Mesangial cell (primary cell): ENCODE measurements around the gene SCAPER. TPM values are rescaled to one million over a fixed set of nuclear protein-coding genes. Genes with fewer than 3 reads are reported as not detected.

Experiments used
- total RNA-seq: library from RNA; depleted of rRNA; stranded (reverse); fragments of >200 nt; gene quantifications from 2 replicates; pipeline ENCODE4 v1.2.3, GENCODE V29; 2015

SCAPER gene, protein sequence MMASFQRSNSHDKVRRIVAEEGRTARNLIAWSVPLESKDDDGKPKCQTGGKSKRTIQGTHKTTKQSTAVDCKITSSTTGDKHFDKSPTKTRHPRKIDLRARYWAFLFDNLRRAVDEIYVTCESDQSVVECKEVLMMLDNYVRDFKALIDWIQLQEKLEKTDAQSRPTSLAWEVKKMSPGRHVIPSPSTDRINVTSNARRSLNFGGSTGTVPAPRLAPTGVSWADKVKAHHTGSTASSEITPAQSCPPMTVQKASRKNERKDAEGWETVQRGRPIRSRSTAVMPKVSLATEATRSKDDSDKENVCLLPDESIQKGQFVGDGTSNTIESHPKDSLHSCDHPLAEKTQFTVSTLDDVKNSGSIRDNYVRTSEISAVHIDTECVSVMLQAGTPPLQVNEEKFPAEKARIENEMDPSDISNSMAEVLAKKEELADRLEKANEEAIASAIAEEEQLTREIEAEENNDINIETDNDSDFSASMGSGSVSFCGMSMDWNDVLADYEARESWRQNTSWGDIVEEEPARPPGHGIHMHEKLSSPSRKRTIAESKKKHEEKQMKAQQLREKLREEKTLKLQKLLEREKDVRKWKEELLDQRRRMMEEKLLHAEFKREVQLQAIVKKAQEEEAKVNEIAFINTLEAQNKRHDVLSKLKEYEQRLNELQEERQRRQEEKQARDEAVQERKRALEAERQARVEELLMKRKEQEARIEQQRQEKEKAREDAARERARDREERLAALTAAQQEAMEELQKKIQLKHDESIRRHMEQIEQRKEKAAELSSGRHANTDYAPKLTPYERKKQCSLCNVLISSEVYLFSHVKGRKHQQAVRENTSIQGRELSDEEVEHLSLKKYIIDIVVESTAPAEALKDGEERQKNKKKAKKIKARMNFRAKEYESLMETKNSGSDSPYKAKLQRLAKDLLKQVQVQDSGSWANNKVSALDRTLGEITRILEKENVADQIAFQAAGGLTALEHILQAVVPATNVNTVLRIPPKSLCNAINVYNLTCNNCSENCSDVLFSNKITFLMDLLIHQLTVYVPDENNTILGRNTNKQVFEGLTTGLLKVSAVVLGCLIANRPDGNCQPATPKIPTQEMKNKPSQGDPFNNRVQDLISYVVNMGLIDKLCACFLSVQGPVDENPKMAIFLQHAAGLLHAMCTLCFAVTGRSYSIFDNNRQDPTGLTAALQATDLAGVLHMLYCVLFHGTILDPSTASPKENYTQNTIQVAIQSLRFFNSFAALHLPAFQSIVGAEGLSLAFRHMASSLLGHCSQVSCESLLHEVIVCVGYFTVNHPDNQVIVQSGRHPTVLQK (N-terminal part only)
- 5.7 and 6.3 TPM in 2 replicates for total RNA-seq

DNA sequence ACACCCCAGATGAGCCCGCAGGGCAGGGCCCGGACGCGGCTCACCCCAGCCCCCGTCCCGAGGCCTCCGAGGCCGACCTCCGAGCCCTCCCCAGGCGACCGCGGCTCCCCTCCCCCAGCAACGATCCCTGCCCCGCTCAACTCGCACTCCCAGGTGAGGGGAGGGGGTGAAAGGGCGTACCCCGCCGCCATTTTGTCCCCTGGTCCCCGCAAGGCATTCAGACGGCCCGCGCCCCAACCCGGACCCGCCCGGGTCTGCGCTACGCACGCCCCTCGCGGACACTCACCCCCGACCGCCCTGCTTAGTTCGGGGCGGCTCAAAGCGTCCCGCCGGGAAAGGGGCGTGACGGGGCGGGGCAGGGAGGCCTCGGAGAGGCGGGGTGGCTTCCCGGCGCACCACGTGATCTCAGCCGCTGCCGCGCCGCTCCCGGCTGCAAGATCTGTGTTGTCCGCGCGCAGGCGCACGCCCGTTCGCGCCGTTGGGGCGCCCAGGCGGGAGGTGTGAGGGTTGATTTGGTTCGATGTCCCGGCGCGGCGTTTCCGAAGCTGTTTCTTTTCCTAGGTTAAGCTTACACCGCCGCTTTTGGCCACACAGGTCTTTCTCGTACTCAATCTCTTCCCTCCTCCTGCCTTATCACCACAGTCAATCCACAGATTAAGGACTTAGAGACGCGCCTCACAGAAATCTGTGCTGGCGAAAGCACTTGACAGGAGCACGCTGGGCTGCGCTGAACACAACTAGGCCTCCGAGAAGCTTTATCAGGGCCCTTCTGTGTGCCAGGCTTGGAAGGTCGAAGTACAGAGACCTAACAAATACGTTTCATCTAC lies at the start of gene SCAPER:
SCAPER (minus strand) TSS at position 328 of the 827 bp plus-strand sequence. CDS start 21,523 bp downstream, outside the sequence.

GRCh38 chr15:76931397-76932134 lies 26.4 kb upstream of the SCAPER start, which contains the start of gene RCN2:
Gene RCN2, plus strand, starts transcription at chr15:76931749. Its CDS starts 93 bp downstream, at chr15:76931842.

DNA sequence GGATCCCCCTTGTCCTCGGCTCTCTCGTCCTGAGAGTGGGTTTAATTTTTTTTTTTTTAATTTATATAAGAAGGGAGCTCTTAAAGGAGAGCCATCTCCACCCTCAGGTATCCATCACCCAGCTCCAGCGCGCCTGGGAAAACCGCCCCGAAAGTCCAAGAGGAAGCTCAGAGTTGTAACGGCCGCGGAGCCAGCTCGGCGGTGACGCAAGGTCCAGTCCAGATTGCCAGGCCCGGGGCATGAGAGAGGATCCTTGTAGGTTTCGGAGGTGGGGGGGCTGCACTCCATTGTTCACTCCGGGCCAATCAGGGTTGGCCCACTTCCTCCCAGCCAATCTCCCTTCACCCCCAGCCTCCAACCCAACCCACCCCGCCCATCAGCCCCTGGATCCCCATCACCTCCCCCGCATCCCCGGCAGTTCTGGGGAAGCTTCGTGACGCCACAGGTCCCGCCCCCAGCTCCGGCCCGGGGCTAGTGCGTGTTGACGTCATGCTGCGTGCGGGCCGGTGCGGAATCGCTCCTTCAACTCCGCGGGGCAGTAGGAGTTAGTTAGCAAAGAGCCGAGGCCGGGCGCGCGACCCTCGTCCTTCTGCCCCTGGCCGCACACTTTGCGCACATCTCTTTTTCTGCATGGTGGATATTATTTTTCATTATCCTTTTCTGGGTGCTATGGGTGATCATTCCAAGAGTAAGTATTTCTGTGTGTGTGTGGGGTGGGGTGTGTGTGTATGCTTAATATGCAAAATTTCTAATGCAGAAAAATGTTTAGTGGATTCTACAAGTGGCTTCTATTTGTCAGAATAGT lies 568.7 kb downstream of the SCAPER start, which contains the start of gene ISL2:
ISL2 (plus strand) TSS at position 520 of the 805 bp plus-strand sequence; CDS start at position 631, 111 bp downstream.

GRCh38 chr15:76311100-76311953 lies 593.8 kb downstream of the SCAPER start, which contains the start of gene ETFA:
Gene ETFA, minus strand, starts transcription at chr15:76311469. Its CDS starts 81 bp downstream, at chr15:76311388.

Other genes with a start within 250 kb of the SCAPER start
- 39.0 and 60.5 TPM in 2 replicates for gene RCN2, start 26.4 kb upstream of the SCAPER start, total RNA-seq
- gene PSTPIP1, start 89.8 kb upstream of the SCAPER start, total RNA-seq: 0.25 TPM in 1 of 2 replicates, not detected in the other
- gene TSPAN3, start 165.8 kb upstream of the SCAPER start, total RNA-seq: 249 and 265 TPM in 2 replicates